Measurements from ENCODE around the gene NLGN4Y. TPM values are rescaled to one million over a fixed set of nuclear protein-coding genes. Genes with fewer than 3 reads are reported as not detected.

The NLGN4Y gene
- total RNA-seq, 1 donor from 2014 or later = not detected

GRCh38 chrY:14871971-14872370, 347.6 kb downstream of the NLGN4Y start:
- TF ChIP-seq CTCF (conservative IDR thresholded peaks at IDR 0.05) = no peak
- H3K4me3 Mint-ChIP-seq = no peak overlapping the region
- H3K9me3 Mint-ChIP-seq = no peaks in the 10 kb centered on the region
- no peaks in the 10 kb centered on the region for H3K27me3 Mint-ChIP-seq (ENCODE audit: low read depth)
- H3K4me1 Mint-ChIP-seq = no peaks in the 10 kb centered on the region
- no peaks in the 10 kb centered on the region for H3K36me3 Mint-ChIP-seq (ENCODE audit: low read depth)
- H3K27ac Mint-ChIP-seq (ENCODE audit: unreplicated experiment) = no peak overlapping the region
- no peak for DNase-seq (ENCODE audit: low read depth, low spot score)

All from neural crest cell (in vitro differentiated cells).